MG63 (cell line): ENCODE results near the gene UBA3. TPM values are rescaled to one million over a fixed set of nuclear protein-coding genes. Genes with fewer than 3 reads are reported as not detected.
A peak's percentile ranks its signal among the peaks of the same experiment; 100 is the strongest.

Source experiments
- DNase-seq: peaks from one replicate; pipeline ENCODE4 v3.0.0-alpha.2; 2020
- H3K27me3 ChIP-seq: fragments of 250-450 bp; sonication (Bioruptor Pico); 2 replicates; pipeline ENCODE4 v1.5.1; 2020; ENCODE audit warnings: mild to moderate bottlenecking, moderate library complexity
- H3K36me3 ChIP-seq: fragments of 250-450 bp; sonication (Bioruptor Pico); 2 replicates; pipeline ENCODE4 v1.5.1; 2020; ENCODE audit warnings: mild to moderate bottlenecking, moderate library complexity
- H3K4me3 ChIP-seq: fragments of 250-450 bp; sonication (Bioruptor Pico); 2 replicates; pipeline ENCODE4 v1.5.1; 2020; ENCODE audit warnings: mild to moderate bottlenecking, moderate library complexity
- H3K9me3 ChIP-seq: fragments of 250-450 bp; sonication (Bioruptor Pico); 2 replicates; pipeline ENCODE4 v1.5.1; 2020; ENCODE audit warnings: mild to moderate bottlenecking, moderate library complexity
- total RNA-seq: library from RNA; depleted of rRNA; stranded (reverse); fragments of >200 nt; shearing (Covaris generic); gene quantifications from 2 replicates; pipeline ENCODE4 v1.2.3, GENCODE V29; 2014; ENCODE audit warnings: low replicate concordance; rRNA removed

UBA3 gene
- total RNA-seq, 1 experiment from 2014 or later, result 47.4 TPM

DNA sequence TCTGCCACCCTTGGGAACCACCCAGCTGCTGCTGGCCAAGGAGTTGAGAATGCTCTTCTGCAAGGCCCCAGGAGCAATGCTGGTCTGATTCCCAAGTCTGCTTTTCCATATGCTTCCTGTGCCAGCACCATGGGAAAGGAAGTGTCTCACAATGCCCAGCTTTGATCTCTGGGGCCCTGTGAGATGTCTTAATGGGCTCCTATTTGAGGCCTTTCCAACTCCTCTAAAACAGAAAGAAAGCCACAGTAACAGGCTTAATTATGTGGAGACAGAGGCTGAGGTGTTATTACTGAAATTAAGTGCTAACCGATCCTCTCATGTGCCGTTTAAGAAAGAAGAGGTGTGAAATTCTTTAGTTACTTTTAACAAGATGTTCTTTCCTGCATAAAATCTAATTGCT is 71.2 kb downstream of the UBA3 start:
- H3K36me3 ChIP-seq, result peaks cover 28% of the 10 kb centered on the region
- no peaks in the 10 kb centered on the region for H3K9me3 ChIP-seq
- no peak overlapping the region for H3K4me3 ChIP-seq
- DNase-seq, result peak; percentile 19
- H3K27me3 ChIP-seq, result no peaks in the 10 kb centered on the region

DNA sequence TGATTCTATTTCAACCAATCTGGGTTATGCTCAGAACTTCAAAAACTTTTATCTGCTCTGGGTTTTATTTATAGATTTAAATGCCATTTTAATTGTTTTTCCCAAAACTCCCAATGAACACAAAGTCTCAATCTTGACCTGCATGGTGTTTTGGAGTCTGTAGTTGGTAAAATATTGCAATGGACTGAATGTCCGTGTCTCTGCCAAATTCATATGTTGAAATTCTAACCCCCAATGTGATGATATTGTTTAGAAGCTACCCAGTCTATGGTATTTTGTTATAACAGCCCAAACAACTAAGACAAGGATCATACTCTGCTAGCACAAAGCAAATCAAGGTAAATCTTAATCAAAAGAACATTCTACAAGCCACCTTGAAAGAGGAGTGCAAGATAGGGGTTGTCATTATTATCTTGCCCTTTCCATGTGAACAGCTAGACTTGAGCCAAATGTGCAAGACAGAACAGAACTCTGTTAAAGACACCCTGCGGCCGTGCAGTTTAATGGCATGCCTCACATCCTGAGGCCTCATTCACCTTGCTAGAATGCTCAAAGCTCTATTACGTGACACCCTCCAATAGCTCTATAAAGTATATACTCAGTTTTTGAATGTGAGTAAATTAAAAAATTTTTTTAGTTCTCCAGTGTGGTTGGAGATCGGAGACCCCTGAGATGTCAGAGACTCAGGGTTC is 74.2 kb downstream of the UBA3 start:
- H3K4me3 ChIP-seq, result no peak overlapping the region
- DNase-seq, result no peak
- H3K27me3 ChIP-seq, result no peaks in the 10 kb centered on the region
- peaks cover 34% of the 10 kb centered on the region for H3K36me3 ChIP-seq
- H3K9me3 ChIP-seq, result no peaks in the 10 kb centered on the region

DNA sequence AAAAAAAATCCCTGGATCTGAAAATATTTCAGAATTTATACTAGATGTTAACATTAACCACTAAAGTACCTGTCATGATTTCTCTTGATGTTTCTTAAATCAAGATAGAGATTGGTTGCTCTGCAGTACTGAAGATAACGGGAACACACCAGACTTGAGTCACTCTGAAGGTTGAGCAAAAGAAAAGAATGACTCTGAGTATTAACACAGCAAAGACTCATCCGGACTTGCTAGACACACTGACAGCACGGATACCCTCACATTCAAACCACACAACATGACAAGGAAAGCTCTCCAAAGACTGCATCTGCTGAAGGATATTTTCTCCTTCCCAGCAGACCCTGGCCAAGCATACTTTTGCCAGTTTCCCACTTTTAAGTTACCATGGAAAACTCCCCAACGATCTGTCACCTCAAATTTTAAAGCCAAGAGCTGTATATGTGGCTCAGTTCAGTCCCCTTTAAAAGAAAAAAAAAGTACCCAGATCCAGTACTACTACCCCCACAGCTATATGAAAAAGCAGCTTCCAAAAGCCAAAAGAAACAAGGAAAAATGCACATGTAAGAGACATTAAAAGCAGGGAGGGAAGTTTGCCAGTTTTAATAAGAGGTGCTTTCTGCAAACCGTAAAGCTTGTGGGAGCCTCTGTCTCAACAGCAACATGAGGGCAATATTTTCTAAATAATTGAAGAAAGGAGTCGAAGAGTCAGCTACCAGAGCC is 74.9 kb downstream of the UBA3 start:
- Histone ChIP-seq H3K27me3 (no peaks in the 10 kb centered on the region), H3K36me3 (peaks cover 34% of the 10 kb centered on the region), H3K9me3 (no peaks in the 10 kb centered on the region), H3K4me3 (no peak overlapping the region)
- DNase-seq, result no peak

Other genes with a start within 250 kb of the UBA3 start
- not detected in 2 replicates for gene TAFA4, start 147.8 kb downstream of the UBA3 start, total RNA-seq
- gene EOGT, start 66.7 kb downstream of the UBA3 start, total RNA-seq, result 10.8 and 13.9 TPM in 2 replicates
- gene TMF1, start 28.0 kb downstream of the UBA3 start, total RNA-seq, result 2.7 and 4.2 TPM in 2 replicates
- gene ARL6IP5, start 4.6 kb upstream of the UBA3 start, total RNA-seq, result 48.3 and 67.5 TPM in 2 replicates
- not detected in 2 replicates for gene LMOD3, start 42.2 kb upstream of the UBA3 start, total RNA-seq